ENCODE data around the gene ARHGEF25. TPM values are rescaled to one million over a fixed set of nuclear protein-coding genes. Genes with fewer than 3 reads are reported as not detected.
A peak's percentile ranks its signal among the peaks of the same experiment; 100 is the strongest.

ARHGEF25 gene
- total and polyA plus RNA-seq, 2 of the 13 experiments (the other 11 are each of a cell fraction or from before 2014, with no cell fraction given): 11.5 to 12.5 TPM

DNA sequence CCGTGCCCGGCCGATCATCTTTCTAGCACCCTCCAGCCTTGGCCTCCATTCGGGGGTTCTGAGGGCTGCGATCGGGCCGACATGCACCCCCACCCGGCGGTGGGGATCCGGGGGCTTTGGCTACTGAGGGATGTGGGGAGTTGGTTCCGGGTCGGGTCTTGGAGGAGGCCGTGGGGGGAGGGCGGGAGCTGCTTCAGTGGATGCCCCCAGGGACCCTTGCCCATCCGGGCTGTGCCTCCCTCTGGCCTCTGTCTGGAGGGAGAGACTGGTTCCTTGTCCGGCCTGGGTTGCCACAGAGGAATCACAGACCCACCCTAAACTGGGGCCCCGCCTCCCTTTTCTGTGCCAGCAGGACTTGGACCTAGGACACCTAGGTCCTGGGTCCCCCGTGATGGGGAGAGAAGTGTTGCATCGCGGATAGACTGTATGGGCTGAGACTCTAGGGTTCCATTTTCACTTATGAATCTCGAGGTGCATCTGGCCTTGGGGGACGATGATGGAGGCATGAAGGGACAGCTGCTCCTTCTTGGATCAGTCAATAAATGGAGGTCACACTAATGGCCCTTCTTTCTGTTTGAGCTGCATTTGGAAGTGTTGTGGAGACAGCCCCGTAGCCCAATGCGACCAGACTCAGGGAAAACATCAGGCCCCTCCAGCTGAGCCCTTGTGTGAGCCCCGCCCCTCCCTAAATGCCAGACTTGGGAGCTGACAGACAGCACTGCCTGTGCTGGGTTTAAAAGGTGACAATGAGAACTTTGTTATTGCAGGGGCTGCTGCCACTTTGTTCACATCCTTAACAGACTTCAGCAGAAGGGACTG, 6.0 kb upstream of the ARHGEF25 start:
- Histone ChIP-seq H3K27ac (ENCODE audit: extremely low read length, insufficient read depth, low read length) (peak overlapping the region; percentile 22), H3K4me3 (replicated peaks in 1 of 3; ENCODE audit: insufficient read depth in 1 of 3, low read depth in 2 of 3, low read length in 3 of 3) (peak overlapping the region; percentile 79 to 84 (median 80)), H3K4me2 (ENCODE audit: low read depth, low read length) (peak overlapping the region; percentile 92), H3K27me3 (ENCODE audit: control insufficient read depth in 1 of 2, insufficient read depth in 2 of 2, low read length in 2 of 2) (peaks cover 0 to 15% of the 10 kb centered on the region in 2 experiments; a peak in 1 of 5 replicates), H2AFZ (ENCODE audit: low read length) (no peak overlapping the region), H3K9ac (ENCODE audit: insufficient read depth, low read depth, low read length) (peak overlapping the region; percentile 67), H4K20me1 (ENCODE audit: insufficient read depth, low read length) (no peaks in the 10 kb centered on the region; the same call in 1 of the 2 replicates), H3K36me3 (replicated peaks in 1 of 2; ENCODE audit: control insufficient read depth in 1 of 2, insufficient read depth in 2 of 2, low read length in 2 of 2) (peaks cover 3 to 10% of the 10 kb centered on the region in 2 experiments; a peak in 3 of 5 replicates), H3K9me3 (ENCODE audit: low read length) (no peaks in the 10 kb centered on the region), H3K4me1 (ENCODE audit: insufficient read depth, low read length) (peaks cover 29% of the 10 kb centered on the region), H3K79me2 (ENCODE audit: insufficient read depth, low read length) (no peaks in the 10 kb centered on the region)
- CTCF ChIA-PET (ENCODE audit: low intra/inter-chr PET ratio, low total read pairs): no interaction called here
- POLR2A ChIA-PET: interaction anchor here (1.4 to 5.4 kb wide), 3 partner anchors 13 to 88 kb away, joined by 3 to 26 read pairs (median 7); partner anchors contain the start of gene PIP4K2C
- FAIRE-seq (no peak), ATAC-seq (peak; percentile 60), DNase-seq (ENCODE audit: low spot score) (no peak)
- intact Hi-C loops (cut with micrococcal nuclease; ENCODE audit: unreplicated experiment) (no loop called here), in situ Hi-C loops (cut with HindIII; ENCODE audit: extremely low pct_ligation_motif_present, low pct_unique_long_range_greater_than_20kb) (no loop called here)
- BruUV-seq (replicated peaks): TSS peak; percentile 67
- WGBS (ENCODE audit: low lambda C conversion rate): 10% methylated on average over 10 of the region's 25 CpGs
- TF ChIP-seq NONO (IDR thresholded peaks at IDR 0.05) (no peak), NONO (CRISPR knock-in tag; conservative IDR thresholded peaks at IDR 0.05) (0 out of 2 replicates have a peak, but pooled peaks have one; percentile 20), PHF8 (CRISPR knock-in tag; IDR thresholded peaks at IDR 0.05) (0 out of 2 replicates have a peak, but pooled peaks have one; percentile 35), ZNF143 (CRISPR knock-in tag; IDR thresholded peaks at IDR 0.05) (no peak), TAF1 (CRISPR knock-in tag; IDR thresholded peaks at IDR 0.05) (0 out of 2 replicates have a peak, but pooled peaks have one; percentile 16), ZNF501 (CRISPR knock-in tag; IDR thresholded peaks at IDR 0.05) (0 out of 2 replicates have a peak, but pooled peaks have one; percentile 20), SAP130 (CRISPR knock-in tag; IDR thresholded peaks at IDR 0.05; ENCODE audit: low read depth) (0 out of 2 replicates have a peak, but pooled peaks have one; percentile 8)
- TF ChIP-seq, protein P1, sequence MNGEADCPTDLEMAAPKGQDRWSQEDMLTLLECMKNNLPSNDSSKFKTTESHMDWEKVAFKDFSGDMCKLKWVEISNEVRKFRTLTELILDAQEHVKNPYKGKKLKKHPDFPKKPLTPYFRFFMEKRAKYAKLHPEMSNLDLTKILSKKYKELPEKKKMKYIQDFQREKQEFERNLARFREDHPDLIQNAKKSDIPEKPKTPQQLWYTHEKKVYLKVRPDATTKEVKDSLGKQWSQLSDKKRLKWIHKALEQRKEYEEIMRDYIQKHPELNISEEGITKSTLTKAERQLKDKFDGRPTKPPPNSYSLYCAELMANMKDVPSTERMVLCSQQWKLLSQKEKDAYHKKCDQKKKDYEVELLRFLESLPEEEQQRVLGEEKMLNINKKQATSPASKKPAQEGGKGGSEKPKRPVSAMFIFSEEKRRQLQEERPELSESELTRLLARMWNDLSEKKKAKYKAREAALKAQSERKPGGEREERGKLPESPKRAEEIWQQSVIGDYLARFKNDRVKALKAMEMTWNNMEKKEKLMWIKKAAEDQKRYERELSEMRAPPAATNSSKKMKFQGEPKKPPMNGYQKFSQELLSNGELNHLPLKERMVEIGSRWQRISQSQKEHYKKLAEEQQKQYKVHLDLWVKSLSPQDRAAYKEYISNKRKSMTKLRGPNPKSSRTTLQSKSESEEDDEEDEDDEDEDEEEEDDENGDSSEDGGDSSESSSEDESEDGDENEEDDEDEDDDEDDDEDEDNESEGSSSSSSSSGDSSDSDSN (CRISPR knock-in tag; IDR thresholded peaks at IDR 0.05): peak; percentile 15; the same call in 1 of the 2 replicates
- TF ChIP-seq, protein P2, sequence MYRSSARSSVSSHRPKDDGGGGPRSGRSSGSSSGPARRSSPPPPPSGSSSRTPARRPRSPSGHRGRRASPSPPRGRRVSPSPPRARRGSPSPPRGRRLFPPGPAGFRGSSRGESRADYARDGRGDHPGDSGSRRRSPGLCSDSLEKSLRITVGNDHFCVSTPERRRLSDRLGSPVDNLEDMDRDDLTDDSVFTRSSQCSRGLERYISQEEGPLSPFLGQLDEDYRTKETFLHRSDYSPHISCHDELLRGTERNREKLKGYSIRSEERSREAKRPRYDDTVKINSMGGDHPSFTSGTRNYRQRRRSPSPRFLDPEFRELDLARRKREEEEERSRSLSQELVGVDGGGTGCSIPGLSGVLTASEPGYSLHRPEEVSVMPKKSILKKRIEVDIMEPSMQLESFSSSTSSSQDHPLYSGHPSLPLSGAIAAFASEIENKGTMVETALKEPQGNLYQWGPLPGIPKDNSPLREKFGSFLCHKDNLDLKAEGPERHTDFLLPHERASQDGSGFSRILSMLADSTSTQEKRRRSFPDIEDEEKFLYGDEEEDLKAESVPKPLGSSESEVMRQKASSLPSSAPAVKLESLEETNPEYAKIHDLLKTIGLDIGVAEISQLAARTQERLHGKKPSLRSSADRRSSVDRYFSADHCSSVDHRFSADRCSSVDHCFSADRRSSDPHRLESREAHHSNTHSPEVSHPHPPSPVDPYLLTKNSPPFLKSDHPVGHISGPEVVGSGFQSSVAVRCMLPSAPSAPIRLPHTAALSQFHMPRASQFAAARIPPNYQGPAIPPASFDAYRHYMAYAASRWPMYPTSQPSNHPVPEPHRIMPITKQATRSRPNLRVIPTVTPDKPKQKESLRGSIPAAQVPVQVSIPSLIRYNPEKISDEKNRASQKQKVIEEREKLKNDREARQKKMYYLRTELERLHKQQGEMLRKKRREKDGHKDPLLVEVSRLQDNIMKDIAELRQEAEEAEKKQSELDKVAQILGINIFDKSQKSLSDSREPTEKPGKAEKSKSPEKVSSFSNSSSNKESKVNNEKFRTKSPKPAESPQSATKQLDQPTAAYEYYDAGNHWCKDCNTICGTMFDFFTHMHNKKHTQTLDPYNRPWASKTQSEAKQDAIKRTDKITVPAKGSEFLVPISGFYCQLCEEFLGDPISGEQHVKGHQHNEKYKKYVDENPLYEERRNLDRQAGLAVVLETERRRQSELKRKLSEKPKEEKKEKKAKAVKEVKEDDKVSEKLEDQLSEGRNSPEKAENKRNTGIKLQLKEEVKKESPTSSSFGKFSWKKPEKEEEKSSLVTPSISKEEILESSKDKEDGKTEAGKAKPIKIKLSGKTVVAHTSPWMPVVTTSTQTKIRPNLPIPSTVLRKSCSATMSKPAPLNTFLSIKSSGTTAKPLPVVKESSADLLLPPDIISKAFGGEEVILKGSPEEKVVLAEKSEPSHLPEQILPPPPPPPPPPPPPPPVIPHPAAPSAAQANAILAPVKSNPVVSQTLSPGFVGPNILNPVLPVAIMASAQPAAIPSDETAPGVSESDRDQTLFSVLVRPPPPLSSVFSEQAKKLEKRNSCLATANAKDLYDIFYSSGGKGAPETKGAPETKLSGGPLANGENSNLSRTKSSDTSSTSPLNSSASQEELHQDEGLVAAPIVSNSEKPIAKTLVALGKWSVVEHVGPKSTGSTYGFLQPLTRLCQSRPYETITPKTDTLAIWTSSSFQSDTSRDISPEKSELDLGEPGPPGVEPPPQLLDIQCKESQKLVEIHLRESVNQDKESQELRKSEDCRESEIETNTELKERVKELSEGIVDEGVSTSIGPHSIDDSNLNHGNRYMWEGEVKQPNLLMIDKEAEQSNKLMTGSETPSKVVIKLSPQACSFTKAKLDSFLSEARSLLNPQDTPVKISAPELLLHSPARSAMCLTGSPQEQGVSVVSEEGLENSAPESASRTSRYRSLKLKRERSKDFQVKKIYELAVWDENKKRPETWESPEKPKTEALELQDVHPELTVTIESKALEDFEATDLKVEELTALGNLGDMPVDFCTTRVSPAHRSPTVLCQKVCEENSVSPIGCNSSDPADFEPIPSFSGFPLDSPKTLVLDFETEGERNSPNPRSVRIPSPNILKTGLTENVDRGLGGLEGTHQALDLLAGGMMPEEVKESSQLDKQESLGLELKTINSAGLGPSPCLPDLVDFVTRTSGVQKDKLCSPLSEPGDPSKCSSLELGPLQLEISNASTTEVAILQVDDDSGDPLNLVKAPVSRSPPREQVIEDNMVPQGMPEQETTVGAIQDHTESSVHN (CRISPR knock-in tag; IDR thresholded peaks at IDR 0.05): no peak
- TF ChIP-seq, protein P3, sequence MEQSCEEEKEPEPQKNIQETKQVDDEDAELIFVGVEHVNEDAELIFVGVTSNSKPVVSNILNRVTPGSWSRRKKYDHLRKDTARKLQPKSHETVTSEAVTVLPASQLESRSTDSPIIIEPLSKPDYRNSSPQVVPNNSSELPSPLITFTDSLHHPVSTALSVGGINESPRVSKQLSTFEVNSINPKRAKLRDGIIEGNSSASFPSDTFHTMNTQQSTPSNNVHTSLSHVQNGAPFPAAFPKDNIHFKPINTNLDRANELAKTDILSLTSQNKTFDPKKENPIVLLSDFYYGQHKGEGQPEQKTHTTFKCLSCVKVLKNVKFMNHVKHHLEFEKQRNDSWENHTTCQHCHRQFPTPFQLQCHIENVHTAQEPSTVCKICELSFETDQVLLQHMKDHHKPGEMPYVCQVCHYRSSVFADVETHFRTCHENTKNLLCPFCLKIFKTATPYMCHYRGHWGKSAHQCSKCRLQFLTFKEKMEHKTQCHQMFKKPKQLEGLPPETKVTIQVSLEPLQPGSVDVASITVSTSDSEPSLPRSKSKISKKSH (CRISPR knock-in tag; IDR thresholded peaks at IDR 0.05; ENCODE audit: borderline replicate concordance): peak; percentile 14; the same call in 1 of the 2 replicates
